Hepatic stellate cell (primary cell): ENCODE data around the gene FBXL16.

ENCODE experiments used
- DNase-seq: peaks from one replicate; pipeline ENCODE4 v3.0.0; 2011; ENCODE audit warnings: low spot score

FBXL16 gene

GRCh38 chr16:676913-677312 lies 28.7 kb downstream of the FBXL16 start:
- DNase-seq, result no peak

GRCh38 chr16:676565-676902 lies 29.1 kb downstream of the FBXL16 start:
- no peak for DNase-seq

- no peak for DNase-seq
These were observed 29.6 kb downstream of the FBXL16 start for GRCh38 chr16:675884-676564.

GRCh38 chr16:674968-675883 lies 30.4 kb downstream of the FBXL16 start, which contains the start of gene RHBDL1:
RHBDL1 (plus strand) TSS chr16:675671; CDS start chr16:675791, 120 bp downstream.
- no peak for DNase-seq

- DNase-seq, result no peak
These were observed 31.3 kb downstream of the FBXL16 start for GRCh38 chr16:674214-674881.

GRCh38 chr16:673399-673991 lies 32.1 kb downstream of the FBXL16 start:
- DNase-seq, result no peak

GRCh38 chr16:672851-673250 lies 32.8 kb downstream of the FBXL16 start:
- no peak for DNase-seq

GRCh38 chr16:672371-672770 lies 33.2 kb downstream of the FBXL16 start:
- DNase-seq, result no peak

- DNase-seq, result no peak
These were observed 34.1 kb downstream of the FBXL16 start for GRCh38 chr16:671353-672131.

GRCh38 chr16:670485-671352 lies 34.9 kb downstream of the FBXL16 start:
- DNase-seq, result no peak

GRCh38 chr16:669666-670065 lies 35.9 kb downstream of the FBXL16 start:
- no peak for DNase-seq

GRCh38 chr16:668519-669171 lies 37.0 kb downstream of the FBXL16 start:
- peak; percentile 28 for DNase-seq

GRCh38 chr16:667780-668518 lies 37.7 kb downstream of the FBXL16 start, which contains the start of gene RHOT2:
RHOT2 (plus strand) TSS chr16:668132; CDS start chr16:668200, 68 bp downstream.
- peak; percentile 89 for DNase-seq

- no peak for DNase-seq
These were observed 38.4 kb downstream of the FBXL16 start for GRCh38 chr16:667113-667779.

GRCh38 chr16:666572-666971 lies 39.0 kb downstream of the FBXL16 start:
- no peak for DNase-seq

- DNase-seq, result no peak
These were observed 43.0 kb downstream of the FBXL16 start for GRCh38 chr16:662597-662996.

GRCh38 chr16:662095-662494 lies 43.5 kb downstream of the FBXL16 start:
- DNase-seq, result no peak

- DNase-seq, result no peak
These were observed 44.3 kb downstream of the FBXL16 start for GRCh38 chr16:661184-661821.
